LNCaP clone FGC (cell line): Measurements from ENCODE around the gene PLCB1.

Experiments
- DNase-seq: peaks from one replicate; pipeline ENCODE4 v3.0.0-alpha.2; 2011; ENCODE audit warnings: low read depth
- H3K4me3 ChIP-seq: 2 replicates; pipeline ENCODE4 v1.5.1; 2011; ENCODE audit warnings: mild to moderate bottlenecking, low read depth, low read length, control low read depth
- TF ChIP-seq, protein P1 (sequence below): IDR thresholded peaks from 2 replicates; pipeline ENCODE4 v1.5.1; 2012; ENCODE audit warnings: mild to moderate bottlenecking; ENCODE audit not compliant: control insufficient read depth, insufficient read depth; ENCODE audit errors: extremely low read depth

The PLCB1 gene

GRCh38 chr20:8421981-8422380, 289.9 kb downstream of the PLCB1 start:
- TF ChIP-seq, protein P1, sequence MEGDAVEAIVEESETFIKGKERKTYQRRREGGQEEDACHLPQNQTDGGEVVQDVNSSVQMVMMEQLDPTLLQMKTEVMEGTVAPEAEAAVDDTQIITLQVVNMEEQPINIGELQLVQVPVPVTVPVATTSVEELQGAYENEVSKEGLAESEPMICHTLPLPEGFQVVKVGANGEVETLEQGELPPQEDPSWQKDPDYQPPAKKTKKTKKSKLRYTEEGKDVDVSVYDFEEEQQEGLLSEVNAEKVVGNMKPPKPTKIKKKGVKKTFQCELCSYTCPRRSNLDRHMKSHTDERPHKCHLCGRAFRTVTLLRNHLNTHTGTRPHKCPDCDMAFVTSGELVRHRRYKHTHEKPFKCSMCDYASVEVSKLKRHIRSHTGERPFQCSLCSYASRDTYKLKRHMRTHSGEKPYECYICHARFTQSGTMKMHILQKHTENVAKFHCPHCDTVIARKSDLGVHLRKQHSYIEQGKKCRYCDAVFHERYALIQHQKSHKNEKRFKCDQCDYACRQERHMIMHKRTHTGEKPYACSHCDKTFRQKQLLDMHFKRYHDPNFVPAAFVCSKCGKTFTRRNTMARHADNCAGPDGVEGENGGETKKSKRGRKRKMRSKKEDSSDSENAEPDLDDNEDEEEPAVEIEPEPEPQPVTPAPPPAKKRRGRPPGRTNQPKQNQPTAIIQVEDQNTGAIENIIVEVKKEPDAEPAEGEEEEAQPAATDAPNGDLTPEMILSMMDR, result no peak
- DNase-seq, result no peak
- H3K4me3 ChIP-seq, result no peak overlapping the region

- no peak overlapping the region for H3K4me3 ChIP-seq
- DNase-seq, result no peak
- TF ChIP-seq, protein P1, result no peak
These were observed 291.4 kb downstream of the PLCB1 start for GRCh38 chr20:8423482-8423881.

GRCh38 chr20:8424010-8424409, 291.9 kb downstream of the PLCB1 start:
- DNase-seq, result no peak
- TF ChIP-seq, protein P1, result no peak
- no peak overlapping the region for H3K4me3 ChIP-seq

- no peak overlapping the region for H3K4me3 ChIP-seq
- TF ChIP-seq, protein P1, result no peak
- no peak for DNase-seq
These were observed 292.9 kb downstream of the PLCB1 start for GRCh38 chr20:8425016-8425415.

- DNase-seq, result no peak
- no peak overlapping the region for H3K4me3 ChIP-seq
- TF ChIP-seq, protein P1, result no peak
These were observed 293.7 kb downstream of the PLCB1 start for GRCh38 chr20:8425802-8426201.

- TF ChIP-seq, protein P1, result no peak
- no peak for DNase-seq
These were observed 295.5 kb downstream of the PLCB1 start for GRCh38 chr20:8427419-8428040.

DNA sequence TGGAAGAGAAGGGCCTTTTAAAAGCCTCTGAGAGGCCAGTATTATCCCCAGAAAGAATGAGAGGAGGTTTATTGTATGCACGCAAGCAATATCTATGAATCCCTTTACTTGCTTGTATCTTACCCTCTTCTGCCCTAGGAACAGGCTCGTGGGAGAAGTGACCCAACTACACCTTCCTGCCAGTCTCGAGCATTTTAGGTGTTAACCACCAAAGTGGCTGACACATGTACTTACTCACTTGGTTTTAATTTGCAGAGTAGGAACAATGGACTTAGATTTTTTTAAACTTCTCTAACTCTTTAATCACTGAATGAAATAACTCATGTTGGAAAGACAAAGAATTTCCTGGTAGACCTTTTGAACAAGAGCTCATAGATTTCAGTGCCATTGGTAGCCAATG, 296.9 kb downstream of the PLCB1 start:
- DNase-seq, result no peak
- no peak overlapping the region for H3K4me3 ChIP-seq
- TF ChIP-seq, protein P1, result no peak

More at GRCh38 chr20:8427419-8428040, 295.5 kb downstream of the PLCB1 start:
- no peak overlapping the region for H3K4me3 ChIP-seq
